GM21528 (cell line): Measurements from ENCODE around the gene PIAS4.
A peak's percentile ranks its signal among the peaks of the same experiment; 100 is the strongest.

Experiments
- ATAC-seq: cut with Tn5 transposase; IDR thresholded peaks from one replicate; pipeline ENCODE4 v1.9.1; 2021; ENCODE audit warnings: mild to moderate bottlenecking, moderate library complexity; ENCODE audit not compliant: unreplicated experiment, low FRiP score

PIAS4 gene

GRCh38 chr19:4054441-4055208, 47.1 kb downstream of the PIAS4 start:
- ATAC-seq = no peak

- no peak for ATAC-seq
Measured at GRCh38 chr19:4055209-4055552, 47.6 kb downstream of the PIAS4 start.

- ATAC-seq = no peak
Measured at GRCh38 chr19:4057931-4058692, 50.6 kb downstream of the PIAS4 start.

DNA sequence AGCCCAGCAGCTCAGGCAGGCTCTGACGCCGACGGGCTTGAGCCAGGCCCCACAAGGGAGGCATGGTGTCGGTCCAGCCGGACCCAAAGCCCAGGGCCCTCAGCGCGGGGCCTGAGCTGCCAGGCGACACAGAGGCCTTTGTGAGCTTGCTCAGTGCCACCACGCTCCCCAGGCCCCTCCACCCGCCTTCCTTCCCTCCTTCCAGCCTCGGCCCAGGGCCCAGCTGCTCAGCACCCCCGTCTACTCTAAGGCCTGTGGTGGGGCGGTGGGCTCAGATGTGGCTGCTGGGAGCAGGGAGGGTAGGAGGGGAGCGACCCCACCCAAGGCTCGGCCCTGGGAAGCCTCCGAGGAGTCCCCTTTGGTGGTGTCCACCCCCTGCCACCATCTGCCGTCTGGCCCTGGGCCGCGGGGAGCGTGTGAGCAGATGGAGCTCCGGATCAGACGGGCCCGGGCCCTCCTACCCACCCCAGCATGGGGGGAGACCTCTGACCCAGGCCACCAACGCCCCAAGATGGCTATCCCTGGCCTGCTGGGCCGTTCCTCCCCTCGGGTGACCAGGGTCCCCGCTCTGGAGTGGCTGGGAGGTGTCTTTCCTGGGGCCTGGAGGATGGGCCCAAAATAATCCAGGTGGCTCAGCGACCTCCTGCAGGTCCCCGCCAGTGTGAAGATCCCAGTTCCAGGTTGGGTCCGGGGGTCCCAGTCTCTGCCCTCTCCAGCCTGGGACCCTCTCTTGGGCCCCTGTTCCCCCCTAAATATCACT, 51.3 kb downstream of the PIAS4 start:
- ATAC-seq = no peak

- ATAC-seq = no peak
Measured at GRCh38 chr19:4059453-4059871, 51.9 kb downstream of the PIAS4 start.

- no peak for ATAC-seq
Measured at GRCh38 chr19:4059891-4060620, 52.5 kb downstream of the PIAS4 start.

DNA sequence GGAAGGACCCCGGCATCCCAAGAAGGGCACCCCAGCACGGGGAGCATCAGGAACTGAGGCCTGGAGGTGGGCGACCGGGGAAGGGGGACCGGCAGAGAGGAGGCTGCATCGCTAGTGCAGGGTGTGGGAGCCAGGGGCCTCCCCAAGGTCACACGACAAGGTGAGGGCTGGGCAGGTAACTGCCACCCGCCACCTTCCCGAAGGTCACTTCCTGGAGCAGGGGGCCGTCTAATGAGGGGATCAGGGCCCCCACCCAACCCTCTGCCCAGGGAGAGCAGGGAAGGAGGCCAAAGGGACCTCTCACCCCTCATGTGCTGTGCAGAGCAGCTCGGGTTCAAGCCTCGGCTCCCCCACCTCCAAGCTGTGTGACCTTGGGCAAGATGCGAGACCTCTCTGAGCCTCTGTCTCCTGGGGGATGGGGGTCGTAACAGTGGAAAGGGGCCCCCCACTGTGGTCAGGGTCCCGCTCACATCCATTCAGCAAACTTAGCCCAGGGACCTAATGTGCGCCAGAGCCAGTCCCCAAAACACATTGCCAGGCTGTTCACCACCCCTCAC, 53.2 kb downstream of the PIAS4 start:
- ATAC-seq = no peak

DNA sequence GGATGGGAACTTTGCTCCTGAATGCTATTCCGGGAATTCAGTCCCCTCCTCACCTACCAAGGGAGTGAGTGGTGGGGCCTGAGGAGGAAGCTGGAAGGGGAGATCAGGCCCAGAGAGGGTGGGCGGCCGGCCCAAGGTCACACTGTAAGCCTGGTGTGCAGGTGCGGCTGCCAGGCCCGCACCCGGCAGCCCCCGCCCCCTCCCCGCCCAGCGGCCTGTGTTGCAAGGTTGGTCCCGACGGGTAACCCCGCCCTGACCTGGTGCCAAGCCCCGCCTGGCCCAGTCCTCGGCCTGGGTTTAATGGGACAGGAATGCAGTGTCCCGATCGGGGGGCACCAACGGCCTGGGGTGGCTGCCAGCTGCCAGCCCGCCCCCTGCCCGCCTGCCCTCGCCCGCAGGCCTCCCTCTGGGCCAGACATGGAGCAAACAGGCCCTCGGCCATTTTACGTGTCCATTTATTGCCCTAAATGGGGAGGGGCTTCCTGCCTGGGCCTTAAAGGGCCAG, 53.7 kb downstream of the PIAS4 start:
- no peak for ATAC-seq

DNA sequence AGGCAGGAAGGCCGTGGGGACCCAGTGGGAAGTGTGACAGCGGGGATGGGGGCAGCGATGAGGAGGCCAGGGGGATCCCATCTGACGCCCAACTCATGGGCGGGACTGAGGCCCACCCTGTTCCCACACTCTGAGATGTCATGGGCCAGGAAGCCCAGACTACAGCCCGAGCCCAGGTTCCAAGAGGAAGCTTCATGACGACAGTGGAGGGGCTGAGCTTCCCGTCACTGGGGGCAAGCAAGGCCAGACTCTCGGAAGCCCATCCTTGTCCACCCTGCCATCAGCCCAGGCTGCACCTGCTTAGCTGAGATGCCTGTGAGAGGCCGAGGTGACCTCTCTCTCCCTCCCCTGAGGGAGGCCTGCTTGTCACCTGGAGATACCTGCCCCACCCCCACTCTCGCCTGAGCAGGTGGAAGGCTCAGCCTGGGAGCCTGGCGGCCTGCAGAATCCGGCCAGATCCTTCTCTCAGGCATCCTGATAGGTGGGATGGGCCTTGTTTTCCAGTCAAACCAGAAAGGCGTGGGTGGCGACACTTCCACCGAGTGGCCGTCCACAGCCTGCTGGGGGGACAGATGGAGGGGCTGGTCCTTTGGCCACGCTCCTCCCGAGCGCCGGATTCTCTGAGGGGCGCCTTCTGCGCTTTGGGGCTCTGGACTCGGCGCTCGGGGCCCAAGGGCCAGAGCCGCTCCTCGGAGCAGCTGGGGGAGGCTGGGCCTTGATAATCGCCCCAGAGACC, 54.3 kb downstream of the PIAS4 start:
- no peak for ATAC-seq

- ATAC-seq = no peak
Measured at GRCh38 chr19:4062419-4063368, 55.2 kb downstream of the PIAS4 start.

GRCh38 chr19:4063369-4064148, 56.0 kb downstream of the PIAS4 start:
- ATAC-seq = no peak

DNA sequence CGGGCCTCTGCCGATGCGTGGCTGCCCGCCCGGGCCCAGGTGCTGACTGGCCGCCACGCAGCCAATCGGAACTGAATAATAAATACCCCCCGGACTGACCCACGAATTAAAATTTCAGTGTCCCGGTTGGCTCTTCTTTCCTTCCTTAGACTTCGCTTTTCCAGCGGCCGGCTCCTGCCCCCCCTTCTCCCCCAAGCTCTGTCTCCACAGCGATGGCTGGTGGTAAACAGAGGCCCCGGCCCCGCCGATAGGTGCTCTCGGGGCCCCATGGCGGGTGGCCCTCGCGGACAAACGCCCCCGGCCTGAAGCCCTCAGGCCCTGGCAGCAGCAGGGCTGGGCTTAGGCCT, 56.6 kb downstream of the PIAS4 start:
- ATAC-seq = no peak

DNA sequence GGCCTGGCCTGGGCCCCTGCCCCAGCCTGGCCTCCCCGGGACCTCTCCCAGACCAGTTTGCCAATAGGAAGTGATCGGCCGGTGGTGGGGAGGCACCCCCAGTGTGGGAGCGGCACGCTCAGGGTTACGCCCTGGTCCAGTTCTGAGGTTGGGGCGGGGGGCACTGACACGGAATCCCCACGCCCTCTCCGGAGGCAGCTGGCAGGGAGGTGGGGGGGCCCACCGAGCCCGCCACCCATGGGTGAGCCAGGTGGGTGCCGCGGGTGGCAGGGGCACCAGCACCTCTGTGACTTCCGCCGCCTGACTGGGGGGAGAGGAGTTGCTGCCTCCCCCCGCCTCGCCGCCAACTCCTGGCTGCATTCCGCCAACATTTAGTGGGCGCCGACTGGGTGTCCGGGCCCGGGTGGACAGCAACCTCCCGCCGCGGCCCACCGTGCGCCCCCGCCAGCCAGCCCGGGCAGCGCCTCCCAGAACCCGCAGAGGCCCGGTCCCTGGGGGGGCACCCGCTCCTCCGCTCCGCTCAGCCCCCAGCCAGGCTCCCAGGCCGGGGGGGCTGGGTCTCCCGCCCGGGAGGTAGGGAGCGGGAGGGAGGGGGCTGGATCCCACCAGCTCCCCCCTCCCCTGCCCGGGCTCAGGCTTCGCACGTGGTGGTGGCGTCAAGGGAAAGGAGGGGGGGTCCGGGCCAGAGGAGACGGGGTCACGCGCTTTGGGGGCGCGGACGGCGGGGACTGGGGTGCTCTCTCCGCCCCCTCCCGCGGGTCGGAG, 57.1 kb downstream of the PIAS4 start:
- no peak for ATAC-seq

DNA sequence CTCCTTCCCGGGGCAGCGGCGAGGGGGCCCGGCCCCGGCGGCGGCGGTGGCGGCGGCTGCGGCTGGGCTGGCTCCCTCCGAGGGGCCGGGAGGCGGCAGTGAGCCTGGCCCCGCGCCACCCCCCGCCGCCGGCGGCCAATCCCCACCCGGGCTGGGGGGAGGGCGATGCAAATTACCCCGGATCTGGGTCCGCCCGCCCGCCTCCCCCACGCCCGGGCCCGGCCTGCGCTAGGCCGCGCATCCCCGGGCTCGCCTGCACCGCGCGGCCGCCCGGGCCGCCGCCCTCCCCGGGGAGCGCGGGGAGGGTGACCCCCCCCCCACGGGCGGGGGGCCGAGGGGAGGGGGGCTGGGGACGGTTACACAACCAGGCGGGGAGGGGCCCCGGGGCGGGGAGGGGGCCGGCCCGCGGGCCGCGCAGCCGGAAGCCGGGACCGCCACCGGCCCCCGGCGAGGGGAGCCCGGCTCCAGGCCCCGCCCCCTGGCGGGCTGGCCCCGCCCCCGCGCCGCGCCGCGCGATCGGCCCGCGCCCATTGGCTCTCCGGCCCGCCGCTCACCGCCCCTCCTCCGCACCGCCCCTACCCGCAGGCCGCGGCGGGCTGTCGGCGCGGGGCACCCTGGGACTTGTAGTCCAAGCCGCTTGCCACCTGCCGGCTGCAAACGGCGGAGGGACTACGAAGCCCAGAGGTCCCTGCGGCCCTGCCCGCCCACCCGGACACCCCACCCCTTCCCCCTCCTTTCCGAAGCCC, 58.1 kb downstream of the PIAS4 start:
- peak; percentile 64 for ATAC-seq

DNA sequence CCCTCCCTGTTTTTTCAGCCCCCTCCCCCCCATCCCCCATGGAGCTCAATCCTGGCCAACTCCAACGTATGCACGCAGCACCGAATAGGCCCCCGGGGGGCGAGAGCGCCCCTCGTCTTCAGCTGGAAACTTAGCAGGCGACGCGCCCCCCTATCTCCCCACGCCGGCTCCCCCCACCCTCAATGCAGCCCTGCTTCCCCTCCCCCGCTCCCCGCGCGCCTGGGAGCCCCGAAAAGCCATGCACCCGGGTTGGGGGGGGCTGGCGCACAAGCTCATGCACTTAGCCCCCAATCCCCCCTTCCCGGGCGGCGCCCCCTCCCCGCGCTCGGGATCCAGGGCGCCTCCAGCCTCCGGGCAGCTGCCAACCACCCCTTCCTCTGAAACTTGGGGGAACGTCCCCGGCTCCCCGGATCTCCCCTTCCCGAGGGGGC, 58.7 kb downstream of the PIAS4 start:
- no peak for ATAC-seq

DNA sequence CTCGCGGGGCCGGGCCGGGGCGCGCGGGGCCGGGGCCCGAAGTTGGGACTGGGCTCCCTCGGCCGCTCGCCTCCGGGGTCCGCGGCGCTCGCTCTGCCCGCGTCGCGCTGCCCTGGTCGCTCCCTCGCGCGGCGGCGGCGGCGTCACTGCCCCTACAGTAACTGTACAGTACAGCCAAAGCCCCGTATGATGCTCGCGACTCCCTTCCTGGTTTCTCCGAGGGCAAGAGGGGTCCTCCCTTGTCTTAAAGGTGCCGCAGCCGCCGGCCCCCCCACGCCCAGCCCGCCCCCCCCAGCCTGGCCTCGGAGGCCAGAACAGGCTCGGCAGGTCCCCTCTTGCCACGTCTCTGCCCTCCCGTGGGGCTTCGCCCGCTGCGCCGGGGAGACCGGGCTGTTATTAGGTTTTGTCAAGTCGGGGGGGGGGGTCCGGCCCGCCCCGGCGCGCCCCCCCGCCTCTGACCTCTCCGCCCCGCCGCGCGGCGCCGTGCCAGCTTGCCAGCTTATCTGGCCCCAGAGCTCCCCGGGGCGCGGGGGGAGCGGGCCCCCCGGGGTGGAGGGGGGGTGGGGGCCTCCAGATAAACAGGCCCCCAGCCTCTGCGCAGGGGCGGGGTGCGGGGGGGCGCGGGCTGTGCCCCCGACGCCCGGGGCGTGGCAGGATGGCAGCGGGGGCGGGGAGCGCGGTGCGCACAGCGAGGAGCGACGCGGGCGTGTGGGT, 59.3 kb downstream of the PIAS4 start, which contains the start of gene ZBTB7A:
TSS of gene ZBTB7A (minus strand) at position 218 of the 714 bp plus-strand sequence. CDS start 11,667 bp downstream, outside the sequence.
- no peak for ATAC-seq
